ENCODE results near the gene DLG2. TPM values are rescaled to one million over a fixed set of nuclear protein-coding genes. Genes with fewer than 3 reads are reported as not detected.

DLG2 gene
- 1.1 and 2.0 TPM in 2 replicates for total RNA-seq (2014; rRNA removed; shearing (Covaris generic))

GRCh38 chr11:85627332-85627997 is at the start of gene DLG2:
TSS of gene DLG2 (minus strand) at chr11:85627344.

GRCh38 chr11:85664615-85665481 is 37.7 kb upstream of the DLG2 start, which contains the start of gene CREBZF:
TSS of gene CREBZF (minus strand) at chr11:85665129. CDS start at chr11:85664875, 254 bp downstream.

GRCh38 chr11:85647604-85648299 is 20.6 kb upstream of the DLG2 start, which contains the start of gene TMEM126A:
TSS of gene TMEM126A (plus strand) at chr11:85647967. CDS start at chr11:85650256, 2,289 bp downstream.

GRCh38 chr11:85627998-85628770 is 1.0 kb upstream of the DLG2 start, which contains the start of gene TMEM126B:
TSS of gene TMEM126B (plus strand) at chr11:85628593. CDS start at chr11:85628608, 15 bp downstream.

Small RNAs within 50 kb of the gene (small RNA-seq; reads per million reads assigned to genes)
- gene RF02112 (not detected), gene RF02113 (not detected), gene RNU6-1292P (not detected)

Other genes with a start within 250 kb of the DLG2 start
- gene TMEM126B, start 1.2 kb upstream of the DLG2 start, total RNA-seq (2014; rRNA removed; shearing (Covaris generic)), result 34.2 and 53.1 TPM in 2 replicates
- 21.5 and 34.8 TPM in 2 replicates for gene TMEM126A, start 20.6 kb upstream of the DLG2 start, total RNA-seq (2014; rRNA removed; shearing (Covaris generic))
- gene CREBZF, start 37.8 kb upstream of the DLG2 start, total RNA-seq (2014; rRNA removed; shearing (Covaris generic)), result 86.5 and 95.7 TPM in 2 replicates
- gene CCDC89, start 58.9 kb upstream of the DLG2 start, total RNA-seq (2014; rRNA removed; shearing (Covaris generic)), result 0.08 TPM in 1 of 2 replicates, not detected in the other
- gene SYTL2, start 183.8 kb upstream of the DLG2 start, total RNA-seq (2014; rRNA removed; shearing (Covaris generic)), result 17.3 and 25.5 TPM in 2 replicates
- gene CCDC83, start 228.0 kb upstream of the DLG2 start, total RNA-seq (2014; rRNA removed; shearing (Covaris generic)), result not detected in 2 replicates

Measured in A375 (cell line).